Uterus (tissue), 2 donors: ENCODE data around the gene CHN2.

Experiments
- CTCF ChIP-seq, 4 experiments: fragments of 200-600 bp in 2 of 4; fragments of 450-650 bp in 2 of 4; sonication (generic) in 2 of 4; IDR thresholded peaks; one replicate each; pipeline ENCODE4 v1.5.1; 2016 to 2019; ENCODE audit warnings: antibody characterized with exemption in 4 of 4, mild to moderate bottlenecking in 2 of 4, moderate library complexity in 1 of 4
- POLR2A ChIP-seq, 2 donors: fragments of 450-650 bp; IDR thresholded peaks; one replicate each; pipeline ENCODE4 v1.6.1; 2016; ENCODE audit warnings: antibody characterized with exemption in 2 of 2, mild to moderate bottlenecking in 1 of 2, moderate library complexity in 1 of 2

DNA sequence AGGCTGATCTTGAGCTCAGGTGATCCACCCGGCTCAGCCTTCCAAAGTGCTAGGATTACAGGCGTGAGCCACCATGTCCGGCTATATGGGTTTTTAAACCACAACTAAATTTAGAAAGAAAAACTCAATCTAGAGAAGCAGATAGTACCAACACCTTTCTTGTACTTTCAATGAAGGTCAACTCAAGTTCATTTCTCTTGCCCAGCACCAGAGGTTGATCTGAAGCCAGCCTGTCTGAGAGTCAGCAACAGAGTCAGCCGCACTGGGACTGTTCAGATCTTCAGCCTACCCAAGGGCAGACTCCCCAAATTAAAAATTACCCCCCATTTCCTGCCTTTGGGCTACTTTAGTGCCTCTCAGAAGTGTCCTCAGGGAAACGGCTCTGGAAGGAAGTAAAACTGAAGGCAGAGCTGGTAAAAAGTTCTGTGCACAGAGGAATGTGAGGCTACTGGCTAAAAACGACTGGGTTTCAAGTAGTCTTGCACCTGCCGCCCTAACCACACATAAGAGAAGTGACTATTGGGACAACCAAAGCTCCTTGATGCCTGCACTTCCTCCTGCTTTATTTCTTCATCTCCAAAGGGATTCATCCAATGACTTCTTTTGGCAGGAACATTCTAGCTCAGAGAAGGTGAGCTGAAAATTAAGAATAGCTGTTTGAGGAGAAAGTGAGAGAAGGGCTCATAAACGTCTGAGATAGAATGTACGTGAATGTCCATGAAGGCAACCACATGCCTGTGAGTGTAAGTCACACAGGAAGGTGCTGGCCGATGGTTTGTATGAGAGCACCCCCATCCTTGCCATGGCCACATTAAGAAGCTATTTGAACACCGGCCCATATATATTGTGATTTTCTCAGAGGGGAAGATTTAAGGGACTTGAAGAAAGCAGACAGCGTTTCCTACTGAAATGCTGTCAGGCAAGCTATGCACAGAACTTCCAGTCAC, 226.7 kb downstream of the CHN2 start:
- TF ChIP-seq POLR2A (IDR thresholded peaks at IDR 0.05), result no peak
- TF ChIP-seq CTCF (IDR thresholded peaks at IDR 0.05), result no peak
